A549 (cell line): Measurements from ENCODE around the gene SUPV3L1.

Source experiments
- CBX2 ChIP-seq: fragments of 200-600 bp; sonication (generic); IDR thresholded peaks from 2 replicates; pipeline ENCODE4 v1.6.1; 2016; ENCODE audit warnings: low read depth, mild to moderate bottlenecking, borderline replicate concordance
- EP300 ChIP-seq, 2 experiments: fragments of >200 bp; sonication (Bioruptor Twin); formaldehyde crosslinking; IDR thresholded peaks; 2 replicates in 1 of 2; 3 replicates in 1 of 2; pipeline ENCODE4 v1.6.1; 2016 to 2017
- JUNB ChIP-seq: fragments of >200 bp; sonication (Bioruptor Twin); formaldehyde crosslinking; IDR thresholded peaks from 2 replicates; pipeline ENCODE4 v1.6.1; 2016
- KDM1A ChIP-seq: fragments of 200-600 bp; sonication (generic); IDR thresholded peaks from 2 replicates; pipeline ENCODE4 v1.6.1; 2016; ENCODE audit warnings: low read depth, mild to moderate bottlenecking
- PHF8 ChIP-seq: fragments of 200-600 bp; sonication (generic); IDR thresholded peaks from 2 replicates; pipeline ENCODE4 v1.6.1; 2016; ENCODE audit warnings: low read depth, mild to moderate bottlenecking, antibody characterized with exemption, moderate library complexity, borderline replicate concordance
- POLR2A ChIP-seq: IDR thresholded peaks from 2 replicates; pipeline ENCODE4 v1.6.1; 2012; ENCODE audit warnings: mild to moderate bottlenecking, low read length
- POLR2AphosphoS2 ChIP-seq: conservative IDR thresholded peaks from 2 replicates; pipeline ENCODE4 v1.6.1; 2012; ENCODE audit warnings: low read length, improper control_type of control experiment, inconsistent platforms
- RAD21 ChIP-seq, 2 experiments: fragments of >200 bp in 1 of 2; sonication (Bioruptor Twin) in 1 of 2; formaldehyde crosslinking in 1 of 2; IDR thresholded peaks in 1 of 2; conservative IDR thresholded peaks in 1 of 2; 2 replicates in 1 of 2; 3 replicates in 1 of 2; pipeline ENCODE4 v1.6.1; 2012 to 2018; ENCODE audit warnings: inconsistent platforms in 1 of 2
- TF ChIP-seq, protein P1 (sequence below): fragments of >200 bp; sonication (Bioruptor Twin); formaldehyde crosslinking; IDR thresholded peaks from 3 replicates; pipeline ENCODE4 v1.5.1; 2016
- TF ChIP-seq, protein P2 (sequence below): IDR thresholded peaks from 2 replicates; pipeline ENCODE4 v1.6.1; 2012

DNA sequence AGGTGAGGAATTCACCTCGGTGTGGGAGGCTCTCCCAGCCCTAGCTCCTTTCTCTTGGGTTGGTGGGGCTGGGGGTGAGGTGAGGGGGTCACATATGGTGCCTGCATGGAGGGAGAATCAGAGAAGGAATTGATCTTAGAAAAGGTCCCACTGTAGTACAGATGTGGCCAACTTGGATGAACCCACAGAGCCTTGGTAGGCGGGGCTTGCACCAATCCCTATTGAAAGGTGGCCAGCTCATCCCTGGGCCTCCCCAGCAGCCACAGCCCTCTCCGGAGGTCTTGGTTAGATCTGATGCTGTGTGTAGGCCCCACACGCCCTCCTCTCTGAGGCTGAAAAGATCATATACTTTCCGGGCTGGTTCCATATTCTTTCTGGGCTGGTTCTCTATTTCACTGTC is 59.1 kb downstream of the SUPV3L1 start:
- TF ChIP-seq JUNB (no peak), POLR2A (no peak), CBX2 (no peak), POLR2AphosphoS2 (no peak), RAD21 (conservative IDR thresholded peaks at IDR 0.05 in 1 of 2, IDR thresholded peaks at IDR 0.05 in 1 of 2) (no peak), PHF8 (no peak), EP300 (IDR thresholded peaks at IDR 0.05) (no peak), KDM1A (no peak)
- TF ChIP-seq, protein P1, sequence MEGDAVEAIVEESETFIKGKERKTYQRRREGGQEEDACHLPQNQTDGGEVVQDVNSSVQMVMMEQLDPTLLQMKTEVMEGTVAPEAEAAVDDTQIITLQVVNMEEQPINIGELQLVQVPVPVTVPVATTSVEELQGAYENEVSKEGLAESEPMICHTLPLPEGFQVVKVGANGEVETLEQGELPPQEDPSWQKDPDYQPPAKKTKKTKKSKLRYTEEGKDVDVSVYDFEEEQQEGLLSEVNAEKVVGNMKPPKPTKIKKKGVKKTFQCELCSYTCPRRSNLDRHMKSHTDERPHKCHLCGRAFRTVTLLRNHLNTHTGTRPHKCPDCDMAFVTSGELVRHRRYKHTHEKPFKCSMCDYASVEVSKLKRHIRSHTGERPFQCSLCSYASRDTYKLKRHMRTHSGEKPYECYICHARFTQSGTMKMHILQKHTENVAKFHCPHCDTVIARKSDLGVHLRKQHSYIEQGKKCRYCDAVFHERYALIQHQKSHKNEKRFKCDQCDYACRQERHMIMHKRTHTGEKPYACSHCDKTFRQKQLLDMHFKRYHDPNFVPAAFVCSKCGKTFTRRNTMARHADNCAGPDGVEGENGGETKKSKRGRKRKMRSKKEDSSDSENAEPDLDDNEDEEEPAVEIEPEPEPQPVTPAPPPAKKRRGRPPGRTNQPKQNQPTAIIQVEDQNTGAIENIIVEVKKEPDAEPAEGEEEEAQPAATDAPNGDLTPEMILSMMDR: no peak
- TF ChIP-seq, protein P2, sequence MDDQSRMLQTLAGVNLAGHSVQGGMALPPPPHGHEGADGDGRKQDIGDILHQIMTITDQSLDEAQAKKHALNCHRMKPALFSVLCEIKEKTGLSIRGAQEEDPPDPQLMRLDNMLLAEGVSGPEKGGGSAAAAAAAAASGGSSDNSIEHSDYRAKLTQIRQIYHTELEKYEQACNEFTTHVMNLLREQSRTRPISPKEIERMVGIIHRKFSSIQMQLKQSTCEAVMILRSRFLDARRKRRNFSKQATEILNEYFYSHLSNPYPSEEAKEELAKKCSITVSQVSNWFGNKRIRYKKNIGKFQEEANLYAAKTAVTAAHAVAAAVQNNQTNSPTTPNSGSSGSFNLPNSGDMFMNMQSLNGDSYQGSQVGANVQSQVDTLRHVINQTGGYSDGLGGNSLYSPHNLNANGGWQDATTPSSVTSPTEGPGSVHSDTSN: no peak
